Measurements from ENCODE around the gene MYO1D.

MYO1D gene

DNA sequence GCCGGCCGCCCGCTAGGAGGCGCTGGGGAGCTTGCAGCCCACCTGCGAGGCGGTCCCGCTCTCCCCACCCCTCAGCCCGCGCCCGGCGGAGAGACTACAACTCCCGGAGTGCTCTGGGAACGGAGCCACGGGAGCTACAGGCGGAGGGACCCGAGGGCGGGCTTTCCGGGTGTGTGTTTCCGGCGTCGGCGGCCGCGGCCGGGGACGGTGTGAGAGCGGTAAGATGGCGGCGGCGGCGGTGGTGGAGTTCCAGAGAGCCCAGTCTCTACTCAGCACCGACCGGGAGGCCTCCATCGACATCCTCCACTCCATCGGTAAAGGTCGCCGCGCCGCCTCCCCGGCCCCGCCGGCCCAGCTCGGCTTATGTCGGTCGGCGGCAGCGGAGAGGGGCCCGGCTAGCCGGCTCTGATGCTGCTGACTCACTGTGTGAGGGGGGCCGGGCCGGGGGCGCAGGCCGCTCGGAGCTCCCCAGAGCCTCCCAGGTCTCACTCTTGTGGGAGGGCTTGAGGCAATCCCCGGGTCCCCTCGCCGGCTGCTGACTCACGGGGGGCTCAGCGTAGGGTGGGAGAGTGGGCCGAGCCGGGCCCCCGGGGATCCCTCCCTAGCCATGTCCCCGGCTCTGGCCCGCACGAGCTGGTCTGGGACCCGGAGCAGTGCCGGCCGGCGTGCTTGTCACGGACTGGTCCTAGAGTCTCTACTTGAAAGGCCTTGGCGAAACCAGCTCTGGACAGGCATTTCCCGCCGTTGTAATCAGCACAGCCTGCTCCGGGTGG, 432.4 kb downstream of the MYO1D start, which contains the start of gene PSMD11:
TSS of gene PSMD11 (plus strand) at position 210 of the 773 bp plus-strand sequence. CDS start at position 224, 14 bp downstream.
- no peak for TF ChIP-seq NFIC (IDR thresholded peaks at IDR 0.05)
- peak; percentile 92 for TF ChIP-seq ZBTB7A (IDR thresholded peaks at IDR 0.05; ENCODE audit: low read depth)
- TF ChIP-seq YY1 (IDR thresholded peaks at IDR 0.05; ENCODE audit: low read depth), result peak; percentile 92
- peak; percentile 28; the same call in 1 of the 2 replicates for TF ChIP-seq RAD21 (IDR thresholded peaks at IDR 0.05; ENCODE audit: low read depth)
- peak; percentile 83 for TF ChIP-seq TCF12 (IDR thresholded peaks at IDR 0.05; ENCODE audit: low read depth)
- TF ChIP-seq TAF1 (IDR thresholded peaks at IDR 0.05; ENCODE audit: low read depth), result peak; percentile 98
- TF ChIP-seq CEBPB (IDR thresholded peaks at IDR 0.05), result no peak
- TF ChIP-seq USF1 (IDR thresholded peaks at IDR 0.05), result peak; percentile 66; the same call in 1 of the 2 replicates
- TF ChIP-seq CREB1 (IDR thresholded peaks at IDR 0.05; ENCODE audit: low read depth), result peak; percentile 56; the same call in 1 of the 2 replicates
- TF ChIP-seq EGR1 (IDR thresholded peaks at IDR 0.05), result no peak
- TF ChIP-seq REST (IDR thresholded peaks at IDR 0.05; ENCODE audit: low read depth), result no peak
- no peak for TF ChIP-seq MAX (IDR thresholded peaks at IDR 0.05)
- TF ChIP-seq EP300 (IDR thresholded peaks at IDR 0.05; ENCODE audit: borderline replicate concordance), result no peak

GRCh38 chr17:32443827-32444300, 433.1 kb downstream of the MYO1D start:
- TF ChIP-seq NFIC (IDR thresholded peaks at IDR 0.05) (no peak), USF1 (IDR thresholded peaks at IDR 0.05) (no peak), YY1 (IDR thresholded peaks at IDR 0.05; ENCODE audit: low read depth) (no peak), TEAD4 (IDR thresholded peaks at IDR 0.05) (no peak), RAD21 (IDR thresholded peaks at IDR 0.05; ENCODE audit: low read depth) (no peak), CEBPB (IDR thresholded peaks at IDR 0.05) (no peak)

Measured in Ishikawa (cell line).